ENCODE measurements around the gene PNPO.

Gene PNPO

DNA sequence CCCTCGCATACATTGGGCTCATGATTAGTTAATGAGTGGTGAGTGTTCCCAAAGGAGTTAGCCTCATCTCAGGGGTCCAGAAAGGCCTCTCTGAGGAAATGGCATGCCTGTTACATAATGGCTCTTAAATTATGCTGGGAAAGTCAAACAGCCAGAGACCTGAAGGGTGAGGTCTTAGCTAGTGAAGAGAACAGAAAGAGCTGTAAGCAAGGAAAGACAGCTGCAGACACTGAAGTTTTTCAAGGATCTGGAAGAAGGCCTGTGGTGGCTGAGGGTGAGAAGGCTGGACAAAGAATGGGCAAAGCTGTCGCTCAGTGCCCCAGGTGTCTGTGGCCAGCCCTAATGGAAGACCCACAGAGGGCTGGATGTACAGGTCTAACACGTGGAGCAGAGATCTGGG, 34.9 kb upstream of the PNPO start:
- DNase-seq (ENCODE audit: low read depth): no peak
- no peak for TF ChIP-seq CTCF (IDR thresholded peaks at IDR 0.05; ENCODE audit: control insufficient read depth, insufficient read depth, low read depth, low read length, missing control alignments)
- H3K4me3 ChIP-seq (ENCODE audit: control insufficient read depth, low read depth, low read length): no peak overlapping the region

DNA sequence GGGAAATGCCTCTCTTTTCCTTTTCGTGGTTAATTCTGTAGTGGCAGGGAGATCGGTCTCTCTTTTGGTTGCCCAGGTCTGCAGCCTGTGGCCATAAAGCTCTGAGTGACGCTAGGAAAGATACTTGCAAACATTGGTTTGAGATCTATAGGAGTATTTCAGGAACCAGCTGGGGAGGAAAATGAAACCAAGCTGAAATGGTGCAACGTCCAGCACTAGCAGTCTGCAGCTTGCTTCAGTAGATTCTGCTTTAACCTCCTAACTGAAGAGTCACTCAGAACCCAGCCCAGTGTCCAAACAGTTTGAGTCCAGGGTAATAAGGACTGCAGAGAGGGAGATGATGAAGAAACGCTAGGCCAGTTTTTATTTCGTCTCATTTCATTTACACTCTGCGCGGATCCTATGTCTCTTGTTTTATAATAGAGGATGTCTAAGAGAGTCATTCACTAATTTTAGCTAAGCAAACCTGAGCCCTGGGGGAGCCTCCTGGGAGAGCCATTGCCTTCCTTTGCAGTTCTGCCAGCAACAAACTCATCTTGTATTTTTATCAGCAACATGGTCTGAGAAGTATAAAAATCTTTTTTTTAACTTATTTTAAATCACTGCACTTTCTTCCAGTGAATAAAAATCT, 33.3 kb upstream of the PNPO start:
- no peak for DNase-seq (ENCODE audit: low read depth)
- H3K4me3 ChIP-seq (ENCODE audit: control insufficient read depth, low read depth, low read length): no peak overlapping the region
- no peak for TF ChIP-seq CTCF (IDR thresholded peaks at IDR 0.05; ENCODE audit: control insufficient read depth, insufficient read depth, low read depth, low read length, missing control alignments)

DNA sequence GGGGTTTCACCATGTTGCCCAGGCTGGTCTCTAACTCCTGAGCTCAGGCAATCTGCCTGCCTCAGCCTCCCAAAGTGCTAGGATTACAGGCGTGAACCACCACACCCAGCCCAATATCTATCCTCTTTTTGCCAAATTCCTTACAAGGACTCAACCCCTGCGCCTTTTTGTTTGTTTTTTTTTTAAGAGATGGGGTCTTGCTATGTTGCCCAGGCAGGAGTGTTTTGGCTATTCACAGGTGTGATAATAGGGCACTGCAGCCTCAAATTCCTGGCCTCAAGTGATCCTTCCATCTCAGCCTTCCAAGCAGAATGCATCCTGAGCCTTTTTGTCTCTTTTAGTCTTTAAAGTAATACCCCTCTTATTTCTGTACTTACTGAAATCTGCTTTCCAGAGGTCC, 28.3 kb upstream of the PNPO start:
- DNase-seq (ENCODE audit: low read depth): no peak
- H3K4me3 ChIP-seq (ENCODE audit: control insufficient read depth, low read depth, low read length): no peak overlapping the region
- no peak for TF ChIP-seq CTCF (IDR thresholded peaks at IDR 0.05; ENCODE audit: control insufficient read depth, insufficient read depth, low read depth, low read length, missing control alignments)

DNA sequence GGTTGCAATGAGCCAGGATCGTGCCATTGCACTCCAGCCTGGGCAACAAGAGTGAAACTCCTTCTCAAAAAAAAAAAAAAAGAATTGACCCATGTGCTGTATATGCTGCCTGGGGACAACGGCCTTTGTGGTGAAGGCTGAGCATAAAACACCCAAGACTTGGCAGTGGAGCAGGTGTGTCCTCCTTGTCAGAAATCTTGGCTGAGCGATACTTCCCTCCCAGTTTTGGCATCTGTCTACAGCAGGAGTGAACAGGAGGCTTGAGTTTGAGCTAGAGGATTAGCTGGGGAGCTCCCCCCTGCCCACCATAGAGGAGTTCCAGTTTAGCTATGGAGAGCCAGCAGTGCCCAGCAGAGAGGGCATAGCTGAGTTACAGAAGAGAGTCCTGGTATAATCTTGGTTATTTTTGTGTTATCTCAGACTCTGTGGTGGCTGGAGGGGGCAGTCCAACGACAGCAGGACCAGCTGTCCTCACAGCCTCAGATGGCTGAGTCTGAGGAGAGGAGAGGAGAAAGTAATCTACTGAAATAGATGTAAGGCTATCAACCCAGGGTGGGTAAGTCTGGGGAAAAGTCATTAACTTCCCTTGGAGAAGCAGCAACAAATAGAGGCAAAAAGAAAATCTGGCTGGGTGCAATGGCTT, 26.9 kb upstream of the PNPO start:
- TF ChIP-seq CTCF (IDR thresholded peaks at IDR 0.05; ENCODE audit: control insufficient read depth, insufficient read depth, low read depth, low read length, missing control alignments): no peak
- DNase-seq (ENCODE audit: low read depth): no peak
- no peak overlapping the region for H3K4me3 ChIP-seq (ENCODE audit: control insufficient read depth, low read depth, low read length)

DNA sequence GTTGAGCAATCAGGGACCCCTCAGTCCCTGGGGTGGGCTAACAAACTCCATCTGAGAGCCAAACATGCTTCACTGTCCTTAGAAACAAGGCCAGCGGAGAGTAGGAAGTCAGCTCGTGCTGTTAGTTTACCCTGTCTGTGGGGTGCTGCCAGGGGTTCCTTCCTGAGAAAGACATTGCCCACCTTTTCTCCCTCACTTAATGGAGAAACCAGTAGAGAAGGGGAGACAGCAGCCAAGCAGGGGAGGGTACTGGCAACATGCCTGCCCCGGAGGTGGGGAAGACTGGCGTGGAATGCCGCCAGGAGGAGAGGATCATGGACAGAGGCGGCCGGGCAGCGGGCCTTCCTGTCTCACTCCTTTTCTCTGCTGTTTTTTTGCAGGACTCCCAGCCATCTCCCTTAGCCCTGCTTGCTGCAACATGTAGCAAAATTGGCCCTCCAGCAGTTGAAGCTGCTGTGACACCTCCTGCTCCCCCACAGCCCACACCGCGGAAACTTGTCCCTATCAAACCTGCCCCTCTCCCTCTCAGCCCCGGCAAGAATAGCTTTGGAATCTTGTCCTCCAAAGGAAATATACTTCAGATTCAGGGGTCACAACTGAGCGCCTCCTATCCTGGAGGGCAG, 25.5 kb upstream of the PNPO start:
- no peak for DNase-seq (ENCODE audit: low read depth)
- H3K4me3 ChIP-seq (ENCODE audit: control insufficient read depth, low read depth, low read length): no peak overlapping the region
- TF ChIP-seq CTCF (IDR thresholded peaks at IDR 0.05; ENCODE audit: control insufficient read depth, insufficient read depth, low read depth, low read length, missing control alignments): no peak

DNA sequence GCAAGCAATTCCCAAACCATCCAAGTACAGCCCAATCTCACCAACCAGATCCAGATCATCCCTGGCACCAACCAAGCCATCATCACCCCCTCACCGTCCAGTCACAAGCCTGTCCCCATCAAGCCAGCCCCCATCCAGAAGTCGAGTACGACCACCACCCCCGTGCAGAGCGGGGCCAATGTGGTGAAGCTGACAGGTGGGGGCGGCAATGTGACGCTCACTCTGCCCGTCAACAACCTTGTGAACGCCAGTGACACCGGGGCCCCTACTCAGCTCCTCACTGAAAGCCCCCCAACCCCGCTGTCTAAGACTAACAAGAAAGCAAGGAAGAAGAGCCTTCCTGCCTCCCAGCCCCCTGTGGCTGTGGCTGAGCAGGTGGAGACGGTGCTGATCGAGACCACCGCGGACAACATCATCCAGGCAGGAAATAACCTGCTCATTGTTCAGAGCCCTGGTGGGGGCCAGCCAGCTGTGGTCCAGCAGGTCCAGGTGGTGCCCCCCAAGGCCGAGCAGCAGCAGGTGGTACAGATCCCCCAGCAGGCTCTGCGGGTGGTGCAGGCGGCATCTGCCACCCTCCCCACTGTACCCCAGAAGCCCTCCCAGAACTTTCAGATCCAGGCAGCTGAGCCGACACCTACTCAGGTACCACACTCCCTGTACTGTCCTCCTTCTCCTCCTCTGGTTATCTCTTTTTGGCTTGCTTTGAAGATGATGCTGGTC, 24.7 kb upstream of the PNPO start:
- DNase-seq (ENCODE audit: low read depth): no peak
- no peak overlapping the region for H3K4me3 ChIP-seq (ENCODE audit: control insufficient read depth, low read depth, low read length)
- TF ChIP-seq CTCF (IDR thresholded peaks at IDR 0.05; ENCODE audit: control insufficient read depth, insufficient read depth, low read depth, low read length, missing control alignments): no peak

All from AG09309 (cell line).